ENCODE results near the gene GKN1. TPM values are rescaled to one million over a fixed set of nuclear protein-coding genes. Genes with fewer than 3 reads are reported as not detected.

Gene GKN1
- total RNA-seq, 1 experiment from 2014 or later: not detected

- H3K79me1 ChIP-seq (ENCODE audit: insufficient read depth, low read depth, low read length, poor library complexity, severe bottlenecking): no peaks in the 10 kb centered on the region
- H2AK5ac ChIP-seq (ENCODE audit: insufficient read length, low read length): no peak overlapping the region
- no peak overlapping the region for H3K9ac ChIP-seq (ENCODE audit: extremely low read depth, insufficient read length, low read length)
- WGBS (ENCODE audit: extremely low coverage, insufficient read length, low lambda C conversion rate): no CpG with 5 or more reads among the region's 4 CpGs
- no peaks in the 10 kb centered on the region for H4K20me1 ChIP-seq (ENCODE audit: control insufficient read depth, insufficient read depth, insufficient read length)
- no peak overlapping the region for H2BK12ac ChIP-seq (ENCODE audit: insufficient read length, low read depth, low read length)
- no peak overlapping the region for H3K56ac ChIP-seq (ENCODE audit: insufficient read length, low read depth, low read length)
- no peak overlapping the region for H3K23ac ChIP-seq (ENCODE audit: insufficient read length, low read depth, low read length)
- H4K8ac ChIP-seq (replicated peaks; ENCODE audit: insufficient read length, low read depth, low read length): no peak overlapping the region
- H3K9me3 ChIP-seq (ENCODE audit: control insufficient read depth, low read depth, low read length): no peaks in the 10 kb centered on the region
- TF ChIP-seq CTCF (conservative IDR thresholded peaks at IDR 0.05): no peak
- no peaks in the 10 kb centered on the region for H3K79me2 ChIP-seq (ENCODE audit: insufficient read depth, low read length)
- H2BK5ac ChIP-seq (ENCODE audit: insufficient read length, low read length): no peak overlapping the region
- H3K27me3 ChIP-seq (ENCODE audit: insufficient read depth, low read length): no peaks in the 10 kb centered on the region
- no peak overlapping the region for H3K4me2 ChIP-seq (ENCODE audit: insufficient read depth, insufficient read length, low read length)
- Mint-ChIP-seq H3K9me3 (no peaks in the 10 kb centered on the region), H3K4me1 (peaks cover 15 to 18% of the 10 kb centered on the region in 2 experiments), H3K27me3 (ENCODE audit: low read depth) (peaks cover 40% of the 10 kb centered on the region), H3K4me3 (peak overlapping the region in 1 of 2 experiments; percentile 98; a peak in 2 of 5 replicates), H3K36me3 (ENCODE audit: insufficient read depth in 1 of 3, low read depth in 3 of 3) (no peaks in the 10 kb centered on the region), H3K27ac (no peak overlapping the region; a peak in 1 of 7 replicates)
- H2BK20ac ChIP-seq (ENCODE audit: low read depth, low read length, poor library complexity, severe bottlenecking): no peak overlapping the region
- no peak for DNase-seq
- H3K23me2 ChIP-seq (ENCODE audit: insufficient read length, low read depth, low read length, poor library complexity, severe bottlenecking): peaks cover 8% of the 10 kb centered on the region
- no peak overlapping the region for H3K4ac ChIP-seq (ENCODE audit: low read depth, low read length)
- H3T11ph ChIP-seq (ENCODE audit: low read length): no peak overlapping the region
- H4K91ac ChIP-seq (ENCODE audit: insufficient read length, low read depth, low read length): no peak overlapping the region
- H3K4me1 ChIP-seq (ENCODE audit: insufficient read depth, low read length): no peaks in the 10 kb centered on the region
- no peak overlapping the region for H3K14ac ChIP-seq (ENCODE audit: insufficient read depth, low read length)
- H2AFZ ChIP-seq (ENCODE audit: low read length): no peak overlapping the region
- H3K18ac ChIP-seq (ENCODE audit: insufficient read length, low read depth, low read length): no peak overlapping the region
- H4K5ac ChIP-seq (ENCODE audit: insufficient read length, low read depth, low read length): no peak overlapping the region
- H2BK15ac ChIP-seq (ENCODE audit: low read depth, low read length): no peak overlapping the region
- no peak overlapping the region for H3K27ac ChIP-seq (ENCODE audit: insufficient read length, low read depth, low read length)
- H2BK120ac ChIP-seq (ENCODE audit: low read depth, low read length, poor library complexity, severe bottlenecking): no peak overlapping the region
Observed at GRCh38 chr2:69011611-69012157, 37.2 kb downstream of the GKN1 start.
